Common myeloid progenitor, CD34-positive (primary cell): ENCODE results near the gene USP32.

ENCODE experiments used
- CTCF ChIA-PET: fragments of 350-600 bp; sonication (Branson Sonifier 250); formaldehyde crosslinking; loops from one replicate; lab custom pipeline; 2021; ENCODE audit warnings: antibody characterized with exemption; lab: Charles Lee
- POLR2A ChIA-PET: fragments of 350-600 bp; sonication (Branson Sonifier 250); formaldehyde crosslinking; loops from one replicate; lab custom pipeline; 2021; ENCODE audit warnings: antibody characterized with exemption; lab: Charles Lee
- DNase-seq, 3 donors: peaks; one replicate each; pipeline versions ENCODE4 v3.0.0 to v3.0.0-alpha.2; 2013
- H3K27ac ChIP-seq, 2 experiments: 1 replicate in 1 of 2; 2 replicates in 1 of 2; pipeline ENCODE4 v1.7.0; 2013; ENCODE audit warnings: inconsistent platforms in 2 of 2, low read length in 2 of 2, mild to moderate bottlenecking in 2 of 2, low read depth in 1 of 2, moderate library complexity in 1 of 2; ENCODE audit not compliant: severe bottlenecking in 2 of 2, insufficient read depth in 1 of 2, poor library complexity in 1 of 2
- H3K27me3 ChIP-seq, 5 experiments: replicated peaks in 2 of 5; 1 replicate in 3 of 5; 2 replicates in 2 of 5; pipeline versions ENCODE4 v1.6.1 to v1.7.0; 2013; ENCODE audit warnings: low read length in 4 of 5, mild to moderate bottlenecking in 2 of 5, moderate library complexity in 2 of 5, inconsistent platforms in 1 of 5; ENCODE audit not compliant: insufficient read depth in 5 of 5, control insufficient read depth in 4 of 5
- H3K36me3 ChIP-seq, 4 experiments: 1 replicate in 2 of 4; 2 replicates in 2 of 4; pipeline versions ENCODE4 v1.6.1 to v1.7.0; 2013; ENCODE audit warnings: low read length in 3 of 4, control low read depth in 1 of 4, mild to moderate bottlenecking in 1 of 4; ENCODE audit not compliant: control insufficient read depth in 4 of 4, insufficient read depth in 4 of 4
- H3K4me1 ChIP-seq, 4 experiments: 1 replicate in 3 of 4; 2 replicates in 1 of 4; pipeline versions ENCODE4 v1.6.1 to v1.7.1; 2013; ENCODE audit warnings: low read length in 3 of 4, mild to moderate bottlenecking in 3 of 4, control low read depth in 1 of 4, inconsistent platforms in 1 of 4, moderate library complexity in 1 of 4; ENCODE audit not compliant: control insufficient read depth in 4 of 4, insufficient read depth in 4 of 4; ENCODE audit errors: control extremely low read depth in 1 of 4
- H3K4me3 ChIP-seq, 7 experiments: 1 replicate in 4 of 7; 2 replicates in 3 of 7; pipeline versions ENCODE4 v1.5.1 to v1.7.0; 2013; ENCODE audit warnings: mild to moderate bottlenecking in 7 of 7, low read length in 6 of 7, moderate library complexity in 6 of 7, inconsistent platforms in 2 of 7, low read depth in 2 of 7, control low read depth in 1 of 7; ENCODE audit not compliant: insufficient read depth in 4 of 7, control insufficient read depth in 1 of 7; ENCODE audit errors: extremely low read depth in 1 of 7
- H3K9me3 ChIP-seq, 5 experiments: 1 replicate in 4 of 5; 2 replicates in 1 of 5; pipeline versions ENCODE4 v1.6.1 to v1.7.1; 2013; ENCODE audit warnings: low read length in 4 of 5, mild to moderate bottlenecking in 2 of 5, inconsistent platforms in 1 of 5, low read depth in 1 of 5, moderate library complexity in 1 of 5; ENCODE audit not compliant: control insufficient read depth in 4 of 5, insufficient read depth in 2 of 5; ENCODE audit errors: control extremely low read depth in 1 of 5
- WGBS: methylation state at CpG from one replicate; pipeline ENCODE4 v1.1.5; 2013; ENCODE audit not compliant: insufficient coverage; 5-methylcytosine and 5-hydroxymethylcytosine counted together

USP32 gene

DNA sequence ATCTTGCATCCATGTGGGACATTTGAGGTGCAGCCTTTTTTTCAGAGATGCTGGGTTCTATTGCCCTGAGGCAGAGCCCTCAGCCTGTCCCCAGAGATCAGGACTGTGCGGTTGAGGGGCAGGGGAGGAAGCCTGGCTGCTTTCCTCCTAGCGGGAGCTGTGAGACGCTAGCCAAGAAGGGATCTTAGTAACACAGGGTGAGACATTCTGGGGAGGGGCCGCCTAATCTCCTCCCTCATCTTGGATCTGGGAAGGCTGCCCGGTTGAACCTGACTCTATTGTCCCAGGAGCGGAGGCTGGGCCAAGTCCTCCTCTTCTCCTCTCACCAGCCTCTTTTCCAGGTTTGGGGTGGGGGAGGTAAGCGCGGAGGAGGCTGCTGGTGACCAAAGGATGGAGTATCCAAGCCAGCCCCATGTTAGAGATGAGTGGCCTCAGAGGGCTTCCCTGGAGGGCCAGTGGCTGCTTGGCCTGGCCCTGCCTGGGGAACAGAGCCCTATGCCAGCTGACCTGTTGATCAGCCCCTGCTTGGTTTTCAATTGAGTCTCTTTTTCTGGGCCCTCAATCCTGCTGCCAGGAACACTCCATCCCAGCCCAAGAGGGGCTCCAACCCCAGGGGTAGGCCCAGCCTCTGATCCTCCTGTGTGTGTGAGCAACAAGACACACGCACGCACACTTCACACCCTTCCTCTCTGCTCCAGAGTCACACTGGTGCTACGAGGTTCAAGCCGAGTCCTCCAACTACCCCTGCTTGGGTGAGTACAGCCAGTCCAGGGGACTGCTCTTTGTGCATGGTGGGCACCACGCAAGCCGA lies 237.1 kb downstream of the USP32 start:
- Histone ChIP-seq H3K36me3 (no peaks in the 10 kb centered on the region), H3K9me3 (peaks cover 0 to 2% (median 0%) of the 10 kb centered on the region in 5 experiments), H3K27ac (no peak overlapping the region), H3K27me3 (peaks cover 0 to 35% (median 8%) of the 10 kb centered on the region in 5 experiments), H3K4me1 (peaks cover 0 to 14% (median 9%) of the 10 kb centered on the region in 4 experiments), H3K4me3 (no peak overlapping the region)
- CTCF ChIA-PET = interaction anchor here (4.7 kb wide), 1 partner anchor 14 kb away, joined by 25 read pairs; no protein-coding TSS in a partner anchor
- POLR2A ChIA-PET = no interaction called here
- DNase-seq = no peak
- WGBS = 92% methylated on average over 9 of the region's 14 CpGs

DNA sequence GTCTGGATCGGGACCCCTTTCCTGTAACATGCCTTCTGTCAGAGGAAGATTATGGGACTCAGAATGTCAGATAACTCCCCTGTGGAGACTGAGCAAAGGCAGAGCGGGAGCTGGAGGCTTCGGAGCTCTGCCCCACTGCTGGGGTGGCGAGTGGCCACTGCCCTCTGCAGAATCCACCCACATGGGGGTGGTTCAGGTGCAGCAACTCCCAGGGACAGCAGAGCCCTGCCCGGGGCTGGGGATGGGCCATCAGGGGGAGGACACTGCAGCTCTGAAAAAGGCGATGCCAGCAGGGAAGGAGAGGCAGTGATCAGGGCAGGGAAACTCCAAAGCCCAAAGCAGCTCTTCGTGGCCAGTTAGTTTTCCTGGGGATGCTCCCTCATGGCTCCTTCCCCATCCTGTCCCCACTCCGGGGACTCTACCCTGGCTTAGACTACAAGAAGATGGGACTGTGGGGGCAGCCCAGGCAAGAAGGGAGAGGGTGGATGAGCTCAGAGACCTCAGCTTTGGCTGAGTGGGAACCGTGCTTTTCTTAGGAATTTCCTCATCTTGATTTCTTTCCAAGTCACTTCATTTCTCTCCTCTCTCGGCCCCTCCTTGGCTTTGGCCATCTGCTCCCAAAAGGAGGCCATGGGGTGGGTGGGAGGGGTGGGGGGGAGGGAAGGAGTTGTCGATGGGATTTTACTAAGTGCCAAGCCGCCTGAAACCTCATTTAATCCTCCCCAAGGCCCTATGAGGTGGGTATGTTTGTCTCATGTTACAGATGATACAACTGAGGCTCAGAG lies 238.1 kb downstream of the USP32 start:
- Histone ChIP-seq H3K9me3 (peaks cover 0 to 2% (median 0%) of the 10 kb centered on the region in 5 experiments), H3K27ac (no peak overlapping the region), H3K36me3 (no peaks in the 10 kb centered on the region), H3K4me3 (no peak overlapping the region), H3K27me3 (peaks cover 0 to 45% (median 13%) of the 10 kb centered on the region in 5 experiments), H3K4me1 (peaks cover 0 to 18% (median 14%) of the 10 kb centered on the region in 4 experiments)
- DNase-seq = no peak
- 100% methylated on average over 6 of the region's 12 CpGs for WGBS
- POLR2A ChIA-PET = interaction anchor here (0.7 kb wide), 1 partner anchor 1168 kb away, joined by 4 read pairs; no protein-coding TSS in a partner anchor
- CTCF ChIA-PET = interaction anchor here (4.7 kb wide), 1 partner anchor 13 kb away, joined by 25 read pairs; no protein-coding TSS in a partner anchor

DNA sequence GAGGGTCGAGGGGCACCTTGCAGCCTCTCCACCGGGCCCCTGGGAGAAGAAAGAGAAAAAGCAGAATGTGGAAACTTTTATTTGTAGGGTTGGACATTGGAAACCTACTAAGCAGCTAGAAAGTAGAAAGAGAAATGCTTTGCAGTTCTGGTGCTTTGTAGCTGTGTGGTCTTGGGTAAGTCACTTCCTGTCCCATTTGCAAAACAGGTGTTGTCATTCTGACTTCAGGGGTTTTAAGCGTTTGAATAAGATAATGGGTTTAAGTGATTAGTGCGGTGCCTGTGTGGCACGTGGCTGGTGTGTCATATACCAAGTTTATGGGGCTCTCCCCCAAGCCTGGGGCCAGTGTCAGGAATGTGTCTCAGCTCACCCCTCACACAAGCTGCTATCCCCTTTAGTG lies 240.6 kb downstream of the USP32 start:
- POLR2A ChIA-PET = no interaction called here
- Histone ChIP-seq H3K27me3 (peaks cover 0 to 70% (median 25%) of the 10 kb centered on the region in 5 experiments), H3K9me3 (peaks cover 0 to 2% (median 0%) of the 10 kb centered on the region in 5 experiments), H3K36me3 (no peaks in the 10 kb centered on the region), H3K4me1 (peaks cover 0 to 18% (median 14%) of the 10 kb centered on the region in 4 experiments), H3K4me3 (no peak overlapping the region), H3K27ac (no peak overlapping the region)
- CTCF ChIA-PET = interaction anchor here (1.4 to 4.7 kb wide), 4 partner anchors 9 to 14 kb away, joined by 3 to 25 read pairs (median 6); no protein-coding TSS in a partner anchor
- 59% methylated on average over 5 of the region's 5 CpGs for WGBS
- peak in 2 of 3 donors; percentile 43 to 52 for DNase-seq

DNA sequence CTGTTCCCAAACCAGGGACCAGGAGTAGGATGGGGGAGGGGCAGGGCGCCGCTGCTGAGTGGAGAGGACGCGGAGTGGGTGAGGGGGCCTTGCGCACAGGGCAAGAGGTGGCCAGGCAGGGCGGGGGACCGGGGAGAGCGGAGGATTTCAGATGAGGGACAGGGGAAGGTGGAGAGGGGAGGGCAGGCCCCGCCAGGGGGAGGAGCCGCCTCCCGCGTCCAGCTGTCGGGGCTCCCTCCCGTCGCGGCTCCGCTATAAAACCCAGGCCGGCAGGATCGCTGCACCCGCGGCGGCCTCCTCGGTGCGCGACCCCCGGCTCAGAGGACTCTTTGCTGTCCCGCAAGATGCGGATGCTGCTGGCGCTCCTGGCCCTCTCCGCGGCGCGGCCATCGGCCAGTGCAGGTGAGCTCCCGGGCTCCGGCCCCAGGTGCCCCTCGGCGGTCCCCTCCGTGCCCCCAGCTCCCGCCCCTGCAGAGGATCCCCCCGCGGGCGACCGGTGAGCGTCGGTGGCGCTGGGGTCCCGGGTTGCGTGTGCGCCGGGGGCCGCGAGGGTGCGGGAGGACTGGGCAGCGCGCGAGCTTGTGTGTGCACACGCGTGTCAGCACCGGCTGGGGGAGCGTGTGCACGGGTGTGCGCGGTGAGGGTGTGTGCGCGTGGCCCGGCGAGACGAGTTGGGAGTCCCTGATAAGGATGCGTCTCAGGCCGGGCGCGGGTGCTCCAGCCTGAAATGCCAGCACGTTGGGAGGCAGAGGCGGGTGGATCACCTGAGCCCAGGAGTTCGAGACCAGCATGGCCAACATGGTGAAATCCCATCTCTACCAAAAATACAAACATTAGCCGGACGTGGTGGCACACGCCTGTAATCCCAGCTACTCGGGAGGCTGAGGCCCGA lies 242.0 kb downstream of the USP32 start, which contains the start of gene CA4:
TSS of gene CA4 (plus strand) at position 283 of the 892 bp plus-strand sequence. CDS start at position 345, 62 bp downstream.
- Histone ChIP-seq H3K4me1 (peaks cover 0 to 18% (median 14%) of the 10 kb centered on the region in 4 experiments), H3K27me3 (peaks cover 0 to 84% (median 30%) of the 10 kb centered on the region in 5 experiments), H3K36me3 (no peaks in the 10 kb centered on the region), H3K9me3 (peaks cover 0 to 2% (median 0%) of the 10 kb centered on the region in 5 experiments), H3K4me3 (peak within 1 kb of the TSS in 4 of 7 experiments; percentile 26 to 56 (median 40)), H3K27ac (no peak within 1 kb of the TSS)
- ChIA-PET POLR2A (interaction anchor here (0.6 kb wide), 1 partner anchor 173 kb away, joined by 3 read pairs; no protein-coding TSS in a partner anchor), CTCF (interaction anchor here (1.5 to 4.7 kb wide), 4 partner anchors 9 to 25 kb away, joined by 4 to 25 read pairs (median 6); no protein-coding TSS in a partner anchor)
- WGBS = 2% methylated on average over 58 of the region's 81 CpGs
- DNase-seq = no peak

DNA sequence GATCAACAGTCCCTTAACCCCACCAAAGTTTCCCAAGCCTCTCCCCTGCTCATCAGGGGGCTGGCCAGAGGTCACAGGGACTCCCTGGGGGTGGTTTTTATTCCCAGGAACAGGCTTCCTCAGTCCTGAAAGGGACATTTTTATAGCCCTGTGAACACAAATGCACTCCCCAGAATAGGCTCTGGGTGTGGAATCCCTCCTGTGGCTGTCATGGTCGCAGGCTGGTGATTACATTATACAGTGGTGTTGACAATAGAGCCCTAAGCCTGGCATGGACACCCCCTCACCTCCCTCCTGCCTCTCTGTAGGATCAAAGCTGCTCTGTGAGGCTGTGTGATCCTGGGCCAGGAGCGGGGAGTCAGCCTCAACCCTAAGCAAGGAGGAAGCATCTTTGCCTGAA lies 243.6 kb downstream of the USP32 start:
- POLR2A ChIA-PET = no interaction called here
- H3K27ac ChIP-seq = no peak overlapping the region
- H3K4me3 ChIP-seq = no peak overlapping the region
- H3K36me3 ChIP-seq = no peaks in the 10 kb centered on the region
- H3K4me1 ChIP-seq = peaks cover 0 to 18% (median 15%) of the 10 kb centered on the region in 4 experiments
- H3K9me3 ChIP-seq = peaks cover 0 to 2% (median 0%) of the 10 kb centered on the region in 5 experiments
- peaks cover 0 to 90% (median 32%) of the 10 kb centered on the region in 5 experiments for H3K27me3 ChIP-seq
- DNase-seq = no peak
- CTCF ChIA-PET = interaction anchor here (1.9 kb wide), 1 partner anchor 26 kb away, joined by 5 read pairs; no protein-coding TSS in a partner anchor
- WGBS = 100% methylated on average over 1 of the region's 2 CpGs
